Mesenchymal stem cell (in vitro differentiated cells and primary cell): ENCODE measurements around the gene DCLRE1C.

Source experiments
- DNase-seq: peaks from one replicate; pipeline ENCODE4 v3.0.0-alpha.2; 2013
- H2AFZ ChIP-seq: one replicate; pipeline ENCODE4 v1.6.1; 2013; ENCODE audit warnings: low read depth, mild to moderate bottlenecking, control low read depth, inconsistent platforms, low read length, moderate library complexity
- H2AK5ac ChIP-seq: 2 replicates; pipeline ENCODE4 v1.6.1; 2013; ENCODE audit warnings: low read length, moderate library complexity, mild to moderate bottlenecking, inconsistent platforms; ENCODE audit not compliant: severe bottlenecking
- H2BK120ac ChIP-seq: one replicate; pipeline ENCODE4 v1.6.1; 2013; ENCODE audit warnings: low read depth, mild to moderate bottlenecking, inconsistent platforms, low read length, moderate library complexity
- H2BK12ac ChIP-seq, 2 experiments: one replicate each; pipeline ENCODE4 v1.6.1; 2013; ENCODE audit warnings: inconsistent platforms in 2 of 2, low read length in 2 of 2, mild to moderate bottlenecking in 2 of 2, moderate library complexity in 2 of 2, control low read depth in 1 of 2
- H2BK15ac ChIP-seq: one replicate; pipeline ENCODE4 v1.6.1; 2013; ENCODE audit warnings: mild to moderate bottlenecking, low read depth, inconsistent platforms; ENCODE audit not compliant: poor library complexity, severe bottlenecking
- H2BK5ac ChIP-seq: 2 replicates; pipeline ENCODE4 v1.6.1; 2013; ENCODE audit warnings: low read depth, mild to moderate bottlenecking, low read length, control low read depth, inconsistent platforms; ENCODE audit not compliant: poor library complexity, severe bottlenecking
- H3K14ac ChIP-seq, 2 experiments: one replicate each; pipeline ENCODE4 v1.6.1; 2013; ENCODE audit warnings: inconsistent platforms in 2 of 2, low read length in 2 of 2, control low read depth in 1 of 2, mild to moderate bottlenecking in 1 of 2, moderate library complexity in 1 of 2
- H3K18ac ChIP-seq, 2 experiments: one replicate each; pipeline ENCODE4 v1.6.1; 2013; ENCODE audit warnings: inconsistent platforms in 2 of 2, low read length in 2 of 2, control low read depth in 1 of 2, low read depth in 1 of 2, mild to moderate bottlenecking in 1 of 2
- H3K23ac ChIP-seq, 2 experiments: one replicate each; pipeline ENCODE4 v1.6.1; 2013; ENCODE audit warnings: inconsistent platforms in 2 of 2, low read length in 2 of 2, mild to moderate bottlenecking in 2 of 2, moderate library complexity in 2 of 2, control low read depth in 1 of 2
- H3K27ac ChIP-seq: 2 replicates; pipeline ENCODE4 v1.5.1; 2013; ENCODE audit warnings: mild to moderate bottlenecking, moderate library complexity, low read length, control low read depth, inconsistent platforms; ENCODE audit not compliant: poor library complexity, severe bottlenecking
- H3K27me3 ChIP-seq, 2 experiments: 2 replicates each; pipeline versions ENCODE4 v1.6.1 to v1.7.0; 2013; ENCODE audit warnings: low read length in 2 of 2, mild to moderate bottlenecking in 2 of 2, moderate library complexity in 2 of 2, control low read depth in 1 of 2, inconsistent platforms in 1 of 2; ENCODE audit not compliant: control insufficient read depth in 1 of 2, insufficient read depth in 1 of 2
- H3K36me3 ChIP-seq, 2 experiments: 2 replicates each; pipeline versions ENCODE4 v1.6.1 to v1.7.0; 2013; ENCODE audit warnings: low read length in 2 of 2, control low read depth in 1 of 2, inconsistent platforms in 1 of 2, low read depth in 1 of 2, mild to moderate bottlenecking in 1 of 2; ENCODE audit not compliant: insufficient read depth in 2 of 2, control insufficient read depth in 1 of 2
- H3K4ac ChIP-seq, 2 experiments: one replicate each; pipeline ENCODE4 v1.6.1; 2013; ENCODE audit warnings: inconsistent platforms in 2 of 2, low read length in 2 of 2, mild to moderate bottlenecking in 2 of 2, moderate library complexity in 2 of 2, control low read depth in 1 of 2, low read depth in 1 of 2
- H3K4me1 ChIP-seq: 2 replicates; pipeline ENCODE4 v1.6.1; 2013; ENCODE audit warnings: low read depth, low read length, control low read depth; ENCODE audit not compliant: control insufficient read depth, insufficient read depth
- H3K4me2 ChIP-seq: 2 replicates; pipeline ENCODE4 v1.6.1; 2013; ENCODE audit warnings: low read length, mild to moderate bottlenecking, inconsistent platforms; ENCODE audit not compliant: poor library complexity, severe bottlenecking
- H3K4me3 ChIP-seq, 2 experiments: 2 replicates each; pipeline versions ENCODE4 v1.5.1 to v1.7.0; 2013; ENCODE audit warnings: low read length in 2 of 2, mild to moderate bottlenecking in 2 of 2, control low read depth in 1 of 2, low read depth in 1 of 2; ENCODE audit not compliant: insufficient read depth in 1 of 2
- H3K79me1 ChIP-seq: replicated peaks from 2 replicates; pipeline ENCODE4 v1.6.1; 2013; ENCODE audit warnings: mild to moderate bottlenecking, control low read depth, low read length, inconsistent platforms; ENCODE audit not compliant: poor library complexity, severe bottlenecking
- H3K9ac ChIP-seq: 2 replicates; pipeline ENCODE4 v1.7.0; 2013; ENCODE audit warnings: mild to moderate bottlenecking, low read length, moderate library complexity
- H3K9me3 ChIP-seq: 2 replicates; pipeline ENCODE4 v1.7.0; 2013; ENCODE audit warnings: mild to moderate bottlenecking, low read length; ENCODE audit not compliant: control insufficient read depth
- H4K8ac ChIP-seq: one replicate; pipeline ENCODE4 v1.6.1; 2013; ENCODE audit warnings: inconsistent platforms, mild to moderate bottlenecking, low read length, moderate library complexity
- H4K91ac ChIP-seq: one replicate; pipeline ENCODE4 v1.6.1; 2013; ENCODE audit warnings: mild to moderate bottlenecking, low read length, inconsistent platforms
- WGBS: methylation state at CpG from one replicate; pipeline ENCODE4 v1.1.7; 2013; ENCODE audit warnings: mixed read lengths; 5-methylcytosine and 5-hydroxymethylcytosine counted together

Gene DCLRE1C

DNA sequence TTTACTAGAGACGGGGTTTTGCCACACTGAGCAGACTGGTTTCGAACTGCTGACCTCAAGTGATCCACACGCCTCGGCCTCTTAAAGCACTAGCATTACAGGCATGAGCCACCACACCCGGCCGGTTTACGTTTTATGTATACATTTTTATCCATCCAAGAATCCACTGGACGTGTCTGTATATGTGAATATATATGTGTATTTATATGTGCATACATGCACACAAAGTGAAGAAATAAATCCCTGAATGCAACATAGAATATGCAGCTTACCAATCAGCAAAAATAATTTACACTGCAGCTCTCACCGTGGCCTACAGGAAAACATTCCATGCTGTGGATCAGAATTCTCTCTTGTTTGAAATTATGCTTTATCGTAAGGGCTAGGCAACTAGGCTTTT is 23.3 kb downstream of the DCLRE1C start:
- Histone ChIP-seq H2BK12ac (no peak overlapping the region), H3K27me3 (no peaks in the 10 kb centered on the region), H3K9me3 (no peaks in the 10 kb centered on the region), H3K4ac (no peak overlapping the region), H2BK5ac (no peak overlapping the region), H3K4me1 (no peaks in the 10 kb centered on the region), H3K79me1 (peaks cover 7% of the 10 kb centered on the region), H3K18ac (no peak overlapping the region), H3K9ac (no peak overlapping the region), H2AFZ (no peak overlapping the region), H2AK5ac (no peak overlapping the region), H3K14ac (no peak overlapping the region), H3K27ac (no peak overlapping the region), H4K91ac (no peak overlapping the region), H2BK15ac (no peak overlapping the region), H3K4me3 (no peak overlapping the region), H3K23ac (no peak overlapping the region), H2BK120ac (no peak overlapping the region), H3K36me3 (peaks cover 62 to 85% of the 10 kb centered on the region in 2 experiments), H4K8ac (no peak overlapping the region), H3K4me2 (no peak overlapping the region)
- 98% methylated on average over 8 of the region's 10 CpGs for WGBS
- DNase-seq, result no peak

DNA sequence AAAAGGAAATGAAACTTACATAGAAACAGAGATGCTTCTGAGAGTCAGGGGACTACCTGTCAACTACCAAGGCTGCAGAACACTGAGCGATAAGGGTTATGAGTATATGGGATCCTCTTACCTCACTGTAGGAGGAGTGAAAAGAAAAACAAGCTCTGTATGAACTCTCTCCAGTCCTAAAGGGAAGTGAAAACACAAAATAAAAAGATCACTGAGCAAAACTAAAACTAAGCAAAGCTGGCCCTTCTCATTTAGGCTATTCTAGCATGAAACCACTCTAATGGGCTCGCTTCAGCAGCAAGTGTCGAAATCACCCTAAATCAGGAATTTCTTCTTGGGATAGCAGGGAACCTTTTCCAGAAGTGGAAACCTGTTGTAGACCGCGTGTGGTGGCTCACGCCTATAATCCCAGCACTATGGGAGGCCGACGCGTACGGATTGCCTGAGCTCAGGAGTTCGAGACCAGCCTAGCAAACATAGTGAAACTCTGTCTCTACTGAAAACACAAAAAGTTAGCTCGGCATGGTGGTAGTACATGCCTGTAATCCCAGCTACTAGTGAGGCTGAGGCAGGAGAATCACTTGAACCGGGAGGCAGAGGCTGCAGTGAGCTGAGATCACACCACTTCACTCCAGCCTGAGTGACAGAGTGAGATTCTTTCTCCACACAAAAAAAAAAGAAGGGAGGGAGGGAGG is 27.0 kb downstream of the DCLRE1C start:
- Histone ChIP-seq H2BK5ac (no peak overlapping the region), H2BK15ac (no peak overlapping the region), H2BK12ac (no peak overlapping the region), H3K9me3 (no peaks in the 10 kb centered on the region), H3K4ac (no peak overlapping the region), H3K27me3 (no peaks in the 10 kb centered on the region), H2AFZ (no peak overlapping the region), H3K4me3 (no peak overlapping the region), H3K4me2 (no peak overlapping the region), H3K9ac (no peak overlapping the region), H4K8ac (no peak overlapping the region), H3K14ac (no peak overlapping the region), H2BK120ac (no peak overlapping the region), H3K79me1 (peaks cover 20% of the 10 kb centered on the region), H3K4me1 (no peaks in the 10 kb centered on the region), H4K91ac (no peak overlapping the region), H3K23ac (no peak overlapping the region), H3K36me3 (peaks cover 51 to 84% of the 10 kb centered on the region in 2 experiments), H3K18ac (no peak overlapping the region), H3K27ac (no peak overlapping the region), H2AK5ac (no peak overlapping the region)
- no peak for DNase-seq
- over 99% methylated on average over 11 of the region's 13 CpGs for WGBS

DNA sequence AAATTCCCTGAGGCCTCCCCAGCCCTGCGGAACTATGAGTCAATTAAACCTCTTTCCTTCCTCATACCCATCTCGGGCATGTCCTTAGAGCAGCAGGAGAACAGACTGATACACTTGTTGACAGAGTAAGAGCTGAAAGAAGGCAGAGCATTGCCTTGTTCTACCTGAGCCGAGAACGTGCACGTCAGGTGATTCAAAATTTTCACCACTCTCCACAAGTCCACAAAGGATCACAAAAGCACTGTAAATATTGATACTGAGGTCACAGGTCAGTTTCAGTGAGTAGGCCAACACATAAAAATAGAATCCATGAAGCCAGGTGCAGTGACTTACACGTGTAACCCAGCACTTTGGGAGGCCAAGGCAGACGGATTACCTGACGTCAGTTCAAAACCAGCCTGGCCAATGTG is 27.8 kb downstream of the DCLRE1C start:
- peaks cover 48 to 84% of the 10 kb centered on the region in 2 experiments for H3K36me3 ChIP-seq
- H3K9ac ChIP-seq, result no peak overlapping the region
- H3K18ac ChIP-seq, result no peak overlapping the region
- no peak overlapping the region for H2AK5ac ChIP-seq
- no peak overlapping the region for H3K27ac ChIP-seq
- DNase-seq, result no peak
- no peaks in the 10 kb centered on the region for H3K27me3 ChIP-seq
- 89% methylated on average over 4 of the region's 8 CpGs for WGBS
- no peak overlapping the region for H2BK12ac ChIP-seq
- no peak overlapping the region for H2BK15ac ChIP-seq
- H3K4me1 ChIP-seq, result no peaks in the 10 kb centered on the region
- no peak overlapping the region for H4K8ac ChIP-seq
- no peak overlapping the region for H2BK120ac ChIP-seq
- H3K23ac ChIP-seq, result no peak overlapping the region
- H4K91ac ChIP-seq, result no peak overlapping the region
- H3K4me3 ChIP-seq, result no peak overlapping the region
- H3K14ac ChIP-seq, result no peak overlapping the region
- H3K4me2 ChIP-seq, result no peak overlapping the region
- H2AFZ ChIP-seq, result no peak overlapping the region
- peaks cover 24% of the 10 kb centered on the region for H3K79me1 ChIP-seq
- H3K4ac ChIP-seq, result no peak overlapping the region
- no peak overlapping the region for H2BK5ac ChIP-seq
- H3K9me3 ChIP-seq, result no peaks in the 10 kb centered on the region

DNA sequence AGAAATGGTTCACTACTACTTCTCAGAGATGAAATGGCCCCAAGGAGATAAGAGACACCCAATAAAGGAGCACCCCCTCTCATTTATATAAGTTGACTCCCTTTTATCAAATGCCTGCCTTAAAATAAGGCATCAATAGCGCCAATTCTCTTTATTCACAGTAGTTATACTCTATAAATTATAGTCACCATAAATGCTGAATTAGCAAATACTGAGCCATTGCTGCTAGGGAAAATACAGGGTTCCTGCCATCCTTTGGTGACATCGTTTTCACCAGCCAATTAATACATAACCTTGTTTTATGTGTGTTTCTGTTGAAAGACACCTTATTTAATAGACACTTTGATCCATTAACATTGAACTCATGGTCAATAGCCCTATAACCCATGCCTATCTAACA is 28.6 kb downstream of the DCLRE1C start:
- H2BK5ac ChIP-seq, result no peak overlapping the region
- no peak overlapping the region for H2BK15ac ChIP-seq
- H2BK12ac ChIP-seq, result no peak overlapping the region
- H3K4me1 ChIP-seq, result no peaks in the 10 kb centered on the region
- no peak overlapping the region for H3K4me2 ChIP-seq
- H3K36me3 ChIP-seq, result peaks cover 51 to 82% of the 10 kb centered on the region in 2 experiments
- no peak overlapping the region for H3K14ac ChIP-seq
- H2AK5ac ChIP-seq, result no peak overlapping the region
- H3K4ac ChIP-seq, result no peak overlapping the region
- H3K27ac ChIP-seq, result no peak overlapping the region
- no peak overlapping the region for H3K4me3 ChIP-seq
- DNase-seq, result no peak
- H2BK120ac ChIP-seq, result no peak overlapping the region
- H3K18ac ChIP-seq, result no peak overlapping the region
- WGBS, result 100% methylated on average over 1 of the region's 2 CpGs
- H4K8ac ChIP-seq, result no peak overlapping the region
- H3K27me3 ChIP-seq, result no peaks in the 10 kb centered on the region
- H2AFZ ChIP-seq, result no peak overlapping the region
- no peak overlapping the region for H3K9ac ChIP-seq
- H4K91ac ChIP-seq, result no peak overlapping the region
- no peaks in the 10 kb centered on the region for H3K9me3 ChIP-seq
- H3K23ac ChIP-seq, result no peak overlapping the region
- H3K79me1 ChIP-seq, result peaks cover 25% of the 10 kb centered on the region
